ENCODE results near the gene OR2V1.

The OR2V1 gene

GRCh38 chr5:181145133-181145532 is 14.2 kb upstream of the OR2V1 start:
- H3K4me3 ChIP-seq (ENCODE audit: low read depth, low read length): no peak overlapping the region
- TF ChIP-seq CTCF (conservative IDR thresholded peaks at IDR 0.05; ENCODE audit: low read depth, low read length): no peak
- no peak for DNase-seq (ENCODE audit: low read depth)

- no peak overlapping the region for H3K4me3 ChIP-seq (ENCODE audit: low read depth, low read length)
- TF ChIP-seq CTCF (conservative IDR thresholded peaks at IDR 0.05; ENCODE audit: low read depth, low read length): no peak
- DNase-seq (ENCODE audit: low read depth): no peak
Observed at GRCh38 chr5:181142054-181142453, 11.1 kb upstream of the OR2V1 start.

- no peak for DNase-seq (ENCODE audit: low read depth)
- no peak for TF ChIP-seq CTCF (conservative IDR thresholded peaks at IDR 0.05; ENCODE audit: low read depth, low read length)
- H3K4me3 ChIP-seq (ENCODE audit: low read depth, low read length): no peak overlapping the region
Observed at GRCh38 chr5:181140766-181141165, 9.8 kb upstream of the OR2V1 start.

- no peak overlapping the region for H3K4me3 ChIP-seq (ENCODE audit: low read depth, low read length)
- TF ChIP-seq CTCF (conservative IDR thresholded peaks at IDR 0.05; ENCODE audit: low read depth, low read length): peak; percentile 1
- no peak for DNase-seq (ENCODE audit: low read depth)
Observed at GRCh38 chr5:181138258-181138657, 7.3 kb upstream of the OR2V1 start.

GRCh38 chr5:181136361-181136955 is 5.5 kb upstream of the OR2V1 start:
- no peak overlapping the region for H3K4me3 ChIP-seq (ENCODE audit: low read depth, low read length)
- TF ChIP-seq CTCF (conservative IDR thresholded peaks at IDR 0.05; ENCODE audit: low read depth, low read length): no peak
- DNase-seq (ENCODE audit: low read depth): no peak

GRCh38 chr5:181134259-181134658 is 3.3 kb upstream of the OR2V1 start:
- DNase-seq (ENCODE audit: low read depth): no peak
- TF ChIP-seq CTCF (conservative IDR thresholded peaks at IDR 0.05; ENCODE audit: low read depth, low read length): no peak
- no peak overlapping the region for H3K4me3 ChIP-seq (ENCODE audit: low read depth, low read length)

GRCh38 chr5:181133610-181134231 is 2.8 kb upstream of the OR2V1 start:
- DNase-seq (ENCODE audit: low read depth): peak; percentile 68

More at GRCh38 chr5:181133610-181134231, 2.8 kb upstream of the OR2V1 start:
- H3K4me3 ChIP-seq (ENCODE audit: low read depth, low read length): no peak overlapping the region
- TF ChIP-seq CTCF (conservative IDR thresholded peaks at IDR 0.05; ENCODE audit: low read depth, low read length): no peak

Data from choroid plexus epithelial cell (primary cell).